HG02870 (cell line): ENCODE data around the gene PRSS22.

Source experiments
- ATAC-seq: cut with Tn5 transposase; IDR thresholded peaks from one replicate; pipeline ENCODE4 v1.9.1; 2021; ENCODE audit warnings: mild to moderate bottlenecking, moderate library complexity; ENCODE audit not compliant: unreplicated experiment

Gene PRSS22

GRCh38 chr16:2881783-2882649 lies 24.0 kb upstream of the PRSS22 start:
- ATAC-seq: peak; percentile 3

DNA sequence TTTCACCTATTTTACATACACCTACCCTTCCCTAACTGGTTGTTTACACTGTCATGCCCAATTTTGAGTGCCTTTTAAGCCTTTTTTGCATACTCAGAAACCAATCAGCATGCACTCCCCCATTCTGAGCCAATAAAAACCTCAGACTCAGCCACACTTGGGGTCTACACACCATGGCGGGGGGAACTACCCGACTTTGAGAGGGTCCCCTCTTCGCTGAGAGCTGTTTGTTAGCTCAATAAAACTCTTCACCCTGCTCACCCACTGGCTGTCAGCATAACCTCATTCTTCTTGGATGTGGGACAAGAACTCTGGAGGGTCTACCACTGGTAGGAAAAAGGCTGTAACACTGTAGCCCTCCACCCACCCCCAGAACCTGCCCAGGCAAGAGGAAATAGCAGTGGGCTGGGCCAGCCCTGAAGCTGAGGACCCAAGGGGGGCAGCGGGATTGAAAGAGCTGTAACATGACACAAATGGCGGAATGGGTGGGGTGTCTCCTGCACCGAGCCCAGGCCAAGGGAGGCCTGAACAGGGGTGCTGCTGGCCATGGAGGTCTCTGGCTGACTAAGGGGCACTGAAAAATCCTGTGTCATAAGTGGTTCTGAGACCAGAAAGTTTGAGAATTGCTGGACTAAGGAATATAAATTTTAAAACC lies 22.0 kb upstream of the PRSS22 start:
- ATAC-seq: no peak

- ATAC-seq: peak; percentile 72
These were observed 17.0 kb upstream of the PRSS22 start for GRCh38 chr16:2874912-2875362.

DNA sequence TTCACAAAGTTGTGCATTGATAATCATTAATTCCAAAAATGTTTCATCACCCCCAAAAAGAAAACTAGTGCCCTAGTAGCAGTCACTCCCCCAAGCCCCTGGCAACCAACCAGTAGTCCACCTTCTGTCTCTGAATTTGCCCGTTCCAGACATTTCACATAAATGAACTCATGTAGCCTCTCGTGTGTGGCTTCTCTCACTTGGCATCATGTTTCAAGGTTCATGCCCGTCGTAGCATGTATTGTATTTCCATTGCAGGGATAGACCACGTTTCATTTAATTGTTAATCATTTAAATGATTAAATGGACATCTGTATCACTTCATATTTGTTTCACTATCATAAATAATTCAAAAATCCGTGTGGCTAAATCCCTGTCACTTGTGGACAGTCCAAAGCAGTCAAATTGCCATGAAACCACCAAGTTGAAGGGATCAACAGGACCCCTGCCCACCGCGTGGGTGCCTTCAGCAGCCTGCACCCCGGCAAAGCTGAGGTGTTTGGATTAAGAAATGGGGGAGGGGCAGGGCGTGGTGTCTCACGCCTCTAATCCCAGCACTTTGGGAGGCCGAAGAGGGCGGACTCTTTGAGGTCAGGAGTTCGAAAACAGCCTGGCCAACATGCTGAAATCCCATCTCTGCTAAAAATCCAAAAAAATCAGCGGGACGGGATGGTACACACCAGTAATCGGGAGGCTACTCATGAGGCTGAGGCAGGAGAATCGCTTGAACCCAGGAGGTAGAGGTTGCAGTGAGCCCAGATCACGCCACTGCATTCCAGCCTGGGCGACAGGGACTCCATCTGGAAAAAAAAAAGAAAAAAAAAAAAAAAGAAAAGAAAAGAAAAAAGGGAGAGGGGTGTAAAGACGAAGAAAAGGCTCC lies 16.3 kb upstream of the PRSS22 start:
- no peak for ATAC-seq

- ATAC-seq: no peak
These were observed 14.0 kb upstream of the PRSS22 start for GRCh38 chr16:2871926-2872325.

DNA sequence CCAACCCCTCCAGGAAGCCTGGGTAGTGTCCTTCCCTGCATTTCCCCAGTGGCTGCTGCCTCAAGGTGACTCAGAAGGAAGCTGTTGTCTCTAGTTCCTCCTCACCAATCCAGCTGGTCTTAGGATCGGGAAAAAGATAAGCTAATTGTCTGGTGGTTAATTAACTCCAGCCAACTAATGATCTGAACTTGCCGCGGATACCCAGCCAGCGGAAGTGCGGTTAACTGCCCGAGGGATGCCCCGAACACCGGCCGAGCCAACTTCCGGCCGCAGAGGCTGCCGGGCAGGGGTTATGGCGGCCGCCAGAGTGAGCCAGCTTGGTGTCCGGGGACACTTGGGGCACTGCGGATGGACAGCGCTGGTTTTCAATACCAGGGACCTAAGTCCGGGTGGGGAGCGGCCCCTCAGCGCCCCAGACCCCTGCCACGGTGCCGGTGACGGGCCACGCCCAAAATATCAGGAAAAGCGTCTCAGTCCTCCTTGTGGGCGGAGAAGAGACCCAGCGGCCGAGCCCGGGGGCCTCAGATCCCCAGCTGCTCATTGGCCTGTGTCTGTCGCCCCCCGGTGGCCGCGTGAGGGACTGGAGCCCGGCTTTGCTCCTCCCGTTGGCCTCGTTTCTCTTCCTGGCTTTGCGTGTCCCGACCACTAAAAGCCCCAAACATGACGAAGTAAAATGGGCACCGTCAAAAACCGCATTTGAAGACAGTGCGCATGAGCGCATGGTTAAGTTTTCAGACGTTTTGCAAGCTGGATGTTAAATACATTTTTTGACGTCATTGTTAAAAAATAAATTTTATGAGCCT lies 10.2 kb upstream of the PRSS22 start:
- ATAC-seq: peak; percentile 83

GRCh38 chr16:2867661-2867986 lies 9.7 kb upstream of the PRSS22 start:
- ATAC-seq: no peak

- ATAC-seq: no peak
These were observed 8.5 kb upstream of the PRSS22 start for GRCh38 chr16:2866431-2866830.

DNA sequence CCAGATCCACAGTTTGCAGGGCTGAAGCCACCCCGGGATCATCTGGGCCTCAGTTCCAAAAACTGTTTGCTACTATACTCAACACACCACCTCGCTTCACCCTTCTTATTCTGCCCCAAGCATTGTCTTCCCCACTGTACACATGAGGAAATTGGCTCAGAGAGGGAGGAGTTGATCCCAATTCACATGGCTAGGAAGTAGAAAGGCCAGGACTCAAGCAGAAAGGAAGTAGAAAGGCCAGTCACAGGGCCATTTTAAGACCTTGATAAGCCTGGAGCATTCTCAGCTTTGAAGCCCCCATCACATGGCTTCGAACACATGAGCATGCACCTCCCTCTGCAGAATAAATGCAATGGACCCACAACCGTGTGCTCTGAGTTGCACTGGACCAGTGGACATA lies 7.7 kb upstream of the PRSS22 start:
- no peak for ATAC-seq

GRCh38 chr16:2860826-2861567 lies 3.0 kb upstream of the PRSS22 start:
- no peak for ATAC-seq

- ATAC-seq: no peak
These were observed 1.8 kb upstream of the PRSS22 start for GRCh38 chr16:2859686-2860265.

GRCh38 chr16:2858245-2859025 lies 465 bp upstream of the PRSS22 start:
- no peak for ATAC-seq

DNA sequence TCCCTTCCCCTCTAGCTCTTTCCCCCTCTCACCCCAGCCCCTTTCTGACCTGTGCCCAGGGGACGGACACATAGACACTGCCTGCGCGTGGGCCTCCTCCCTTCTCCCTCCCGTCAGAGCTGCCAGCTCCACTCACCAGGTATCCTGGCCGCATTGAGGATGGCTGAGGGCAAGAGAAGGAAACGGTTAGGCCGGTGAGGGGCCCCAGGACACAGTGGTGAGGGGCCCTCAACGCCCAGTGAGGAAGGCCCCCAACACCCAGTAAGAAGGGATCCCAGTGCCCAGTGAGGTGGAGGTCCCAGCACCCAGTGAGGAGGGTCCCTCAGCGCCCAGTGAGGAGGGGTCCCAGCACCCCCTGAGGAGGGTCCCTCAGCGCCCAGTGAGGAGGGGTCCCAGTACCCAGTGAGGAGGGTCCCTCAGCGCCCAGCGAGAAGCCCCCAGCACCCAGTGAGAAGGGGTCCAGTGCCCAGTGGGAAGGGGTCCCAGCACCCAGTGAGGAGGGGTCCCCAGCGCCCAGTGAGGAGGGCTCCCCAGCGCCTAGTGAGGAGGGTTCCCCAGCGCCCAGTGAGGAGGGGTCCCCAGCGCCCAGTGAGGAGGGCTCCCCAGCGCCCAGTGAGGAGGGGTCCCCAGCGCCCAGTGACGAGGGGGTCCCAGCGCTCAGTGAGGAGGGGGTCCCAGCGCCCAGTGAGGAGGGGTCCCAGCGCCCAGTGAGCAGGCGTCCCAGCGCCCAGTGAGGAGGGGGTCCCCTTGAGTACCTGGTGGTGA lies 1.1 kb downstream of the PRSS22 start:
- ATAC-seq: no peak

DNA sequence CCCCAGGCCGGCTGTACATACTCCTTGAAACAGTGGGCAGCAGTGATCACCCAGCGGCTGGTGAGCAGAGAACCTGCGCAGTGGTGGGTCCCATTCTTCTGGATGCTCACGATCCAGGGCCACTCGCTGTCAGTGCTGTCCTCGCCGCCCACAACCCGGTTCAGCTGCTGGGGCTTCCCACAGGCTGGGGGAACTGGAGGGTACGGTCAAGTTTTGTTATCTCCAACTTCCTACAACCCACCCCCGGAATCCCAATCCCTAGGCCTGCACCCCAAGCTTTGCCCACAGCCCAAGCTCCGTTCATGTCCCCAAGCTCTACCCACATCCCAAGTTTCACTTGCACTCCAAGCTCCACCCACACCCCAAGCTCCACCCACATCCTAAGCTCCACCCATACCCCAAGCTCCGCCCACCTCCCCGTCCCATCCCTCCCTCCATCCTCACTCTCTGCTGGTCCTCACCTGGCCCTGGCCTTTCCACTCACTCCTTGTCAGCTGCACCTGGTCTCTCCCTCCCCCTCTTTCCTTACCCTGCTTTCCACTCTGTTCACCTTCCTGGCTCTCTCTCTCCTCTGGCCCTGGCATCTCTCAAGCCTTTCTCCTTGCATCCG lies 1.8 kb downstream of the PRSS22 start:
- ATAC-seq: no peak

GRCh38 chr16:2855536-2855935 lies 2.4 kb downstream of the PRSS22 start:
- ATAC-seq: no peak

- no peak for ATAC-seq
These were observed 3.2 kb downstream of the PRSS22 start for GRCh38 chr16:2854700-2855309.

DNA sequence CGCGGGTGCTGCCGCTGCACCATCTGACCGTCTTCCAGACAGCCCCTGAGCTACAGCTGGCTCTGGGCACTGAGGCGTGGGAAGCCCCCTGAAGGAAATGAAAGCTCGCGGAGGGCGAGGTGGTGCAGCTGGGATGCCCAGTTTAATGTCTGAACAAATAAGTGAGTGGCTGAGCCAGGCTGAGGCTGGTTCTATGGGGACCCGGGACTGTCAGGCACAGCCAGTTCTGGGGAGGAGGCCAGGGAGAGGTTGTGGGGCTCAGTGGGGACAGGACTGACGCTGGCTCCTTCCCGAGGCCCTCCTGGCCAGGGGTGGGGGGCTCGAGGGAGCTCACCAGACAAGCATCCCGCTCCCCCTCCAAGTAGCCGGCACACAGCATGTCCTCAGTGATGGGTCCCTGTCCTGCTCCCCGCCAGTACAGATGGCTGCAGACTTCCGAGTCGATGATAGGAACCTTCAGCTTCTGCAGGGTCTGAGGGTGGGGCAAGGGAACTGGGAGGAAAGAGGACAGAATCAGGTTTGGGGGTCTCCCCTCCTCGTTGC lies 4.4 kb downstream of the PRSS22 start:
- ATAC-seq: no peak
